ENCODE results near the gene PBLD. TPM values are rescaled to one million over a fixed set of nuclear protein-coding genes. Genes with fewer than 3 reads are reported as not detected.
"Not testable (repeated sequence)": the region's sequence is repeated elsewhere in the genome, so short reads cannot be mapped to it uniquely, and the experiment has no call there.

Gene PBLD
- total RNA-seq, 1 donor from 2014 or later: 6.9 TPM

DNA sequence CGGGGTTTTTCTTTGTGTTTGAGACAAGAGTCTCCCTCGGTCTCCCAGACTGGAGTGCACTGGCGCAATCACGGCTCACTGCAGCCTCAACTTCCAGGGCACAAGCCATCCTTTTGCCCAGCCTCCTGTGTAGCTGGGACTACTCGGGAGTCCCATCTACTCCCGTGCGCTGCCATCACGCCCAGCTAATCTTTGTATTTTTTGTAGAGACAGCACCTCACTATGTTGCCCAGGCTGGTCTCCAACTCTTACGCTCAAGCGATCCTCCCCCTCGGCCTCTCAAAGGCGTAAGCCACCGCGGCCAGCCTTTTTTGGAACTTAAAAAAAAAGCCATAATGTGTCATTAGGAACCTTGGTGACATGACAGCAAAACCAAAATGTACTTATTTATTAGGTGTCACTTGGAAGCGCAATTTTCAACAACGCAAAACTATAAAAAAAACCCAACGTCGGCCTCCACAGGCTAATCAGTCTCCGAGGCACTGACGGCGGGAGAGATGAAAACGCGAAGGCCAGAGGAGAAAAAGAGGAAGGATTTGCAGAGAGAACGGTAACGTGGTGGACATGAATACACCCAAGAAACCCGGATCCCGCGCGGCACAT, 1.8 kb downstream of the PBLD start:
- Mint-ChIP-seq H3K27me3 (peaks cover 4% of the 10 kb centered on the region), H3K36me3 (peaks cover 15% of the 10 kb centered on the region), H3K9me3 (no peaks in the 10 kb centered on the region), H3K27ac (peak overlapping the region; percentile 100), H3K4me1 (ENCODE audit: unreplicated experiment) (peaks cover 29% of the 10 kb centered on the region), H3K4me3 (peak overlapping the region; percentile 100)
- TF ChIP-seq, protein P1, sequence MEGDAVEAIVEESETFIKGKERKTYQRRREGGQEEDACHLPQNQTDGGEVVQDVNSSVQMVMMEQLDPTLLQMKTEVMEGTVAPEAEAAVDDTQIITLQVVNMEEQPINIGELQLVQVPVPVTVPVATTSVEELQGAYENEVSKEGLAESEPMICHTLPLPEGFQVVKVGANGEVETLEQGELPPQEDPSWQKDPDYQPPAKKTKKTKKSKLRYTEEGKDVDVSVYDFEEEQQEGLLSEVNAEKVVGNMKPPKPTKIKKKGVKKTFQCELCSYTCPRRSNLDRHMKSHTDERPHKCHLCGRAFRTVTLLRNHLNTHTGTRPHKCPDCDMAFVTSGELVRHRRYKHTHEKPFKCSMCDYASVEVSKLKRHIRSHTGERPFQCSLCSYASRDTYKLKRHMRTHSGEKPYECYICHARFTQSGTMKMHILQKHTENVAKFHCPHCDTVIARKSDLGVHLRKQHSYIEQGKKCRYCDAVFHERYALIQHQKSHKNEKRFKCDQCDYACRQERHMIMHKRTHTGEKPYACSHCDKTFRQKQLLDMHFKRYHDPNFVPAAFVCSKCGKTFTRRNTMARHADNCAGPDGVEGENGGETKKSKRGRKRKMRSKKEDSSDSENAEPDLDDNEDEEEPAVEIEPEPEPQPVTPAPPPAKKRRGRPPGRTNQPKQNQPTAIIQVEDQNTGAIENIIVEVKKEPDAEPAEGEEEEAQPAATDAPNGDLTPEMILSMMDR (conservative IDR thresholded peaks at IDR 0.05): no peak
- DNase-seq (ENCODE audit: extremely low spot score, unreplicated experiment): no peak

DNA sequence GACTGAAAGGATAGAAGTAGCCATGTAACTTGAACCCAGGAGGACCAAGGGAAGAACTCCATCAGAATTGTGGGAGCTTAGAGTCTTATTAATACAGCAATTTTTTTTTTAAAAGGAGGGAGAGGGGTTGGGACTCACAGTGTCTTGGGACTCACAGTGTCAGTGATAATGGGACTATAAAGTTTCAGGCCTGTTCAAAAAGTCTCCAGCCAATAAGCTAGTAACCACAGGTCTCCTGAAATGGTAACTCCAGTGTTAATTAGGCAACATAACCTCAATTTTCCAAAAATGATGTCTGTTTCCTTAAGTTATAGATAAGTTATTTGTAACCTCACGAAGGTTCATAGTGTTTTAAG, 3.2 kb downstream of the PBLD start:
- TF ChIP-seq, protein P1 (conservative IDR thresholded peaks at IDR 0.05): no peak
- Mint-ChIP-seq H3K27ac (peak overlapping the region; percentile 36), H3K4me1 (ENCODE audit: unreplicated experiment) (peaks cover 17% of the 10 kb centered on the region), H3K4me3 (peak overlapping the region; percentile 23), H3K36me3 (peaks cover 12% of the 10 kb centered on the region), H3K27me3 (peaks cover 4% of the 10 kb centered on the region), H3K9me3 (no peaks in the 10 kb centered on the region)
- no peak for DNase-seq (ENCODE audit: extremely low spot score, unreplicated experiment)

DNA sequence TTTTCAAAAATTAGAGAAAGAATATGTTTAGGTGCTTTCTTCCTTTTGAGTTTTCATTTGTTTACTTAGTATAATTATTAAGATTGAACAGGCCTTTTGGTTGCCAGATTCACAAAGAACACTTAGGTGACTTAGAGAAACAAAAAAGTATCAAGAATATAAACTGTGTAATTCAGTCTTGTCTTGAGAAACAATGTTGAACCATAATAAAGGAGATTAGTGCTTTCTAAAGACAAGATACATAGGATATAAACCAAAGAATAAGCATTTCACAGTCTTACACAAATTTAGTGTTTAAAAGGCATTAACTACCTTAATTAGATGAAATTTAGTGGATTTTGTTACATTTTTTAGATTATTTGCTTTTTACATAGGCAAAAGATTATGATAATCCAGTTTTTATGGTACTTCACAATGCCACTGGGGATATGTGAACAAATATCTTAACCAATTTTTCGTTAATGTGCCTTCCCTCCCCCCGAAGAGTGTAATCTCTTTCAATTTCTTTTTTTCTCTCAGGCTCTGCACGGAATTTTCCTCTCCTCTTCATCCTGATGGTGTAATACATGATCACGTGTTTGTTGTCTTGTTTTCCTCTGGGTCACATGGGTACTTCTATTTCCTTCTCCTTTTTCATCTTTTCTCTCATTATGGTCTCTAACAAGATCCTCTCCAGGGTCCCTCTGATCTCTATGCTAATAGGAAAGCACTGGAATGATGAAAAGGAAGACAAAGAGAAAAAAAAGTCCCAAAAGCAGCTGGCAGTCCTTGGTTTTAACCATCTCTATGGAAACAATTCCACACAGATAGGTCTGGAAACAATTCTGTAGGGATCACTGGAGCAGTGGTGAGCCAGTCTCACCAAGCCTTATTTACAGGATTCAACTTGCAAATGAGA, 4.6 kb downstream of the PBLD start:
- Mint-ChIP-seq H3K27ac (peak overlapping the region; percentile 27), H3K4me3 (peak overlapping the region; percentile 49), H3K9me3 (no peaks in the 10 kb centered on the region), H3K4me1 (ENCODE audit: unreplicated experiment) (peaks cover 16% of the 10 kb centered on the region), H3K27me3 (peaks cover 4% of the 10 kb centered on the region), H3K36me3 (peaks cover 4% of the 10 kb centered on the region)
- DNase-seq (ENCODE audit: extremely low spot score, unreplicated experiment): no peak
- TF ChIP-seq, protein P1 (conservative IDR thresholded peaks at IDR 0.05): no peak

DNA sequence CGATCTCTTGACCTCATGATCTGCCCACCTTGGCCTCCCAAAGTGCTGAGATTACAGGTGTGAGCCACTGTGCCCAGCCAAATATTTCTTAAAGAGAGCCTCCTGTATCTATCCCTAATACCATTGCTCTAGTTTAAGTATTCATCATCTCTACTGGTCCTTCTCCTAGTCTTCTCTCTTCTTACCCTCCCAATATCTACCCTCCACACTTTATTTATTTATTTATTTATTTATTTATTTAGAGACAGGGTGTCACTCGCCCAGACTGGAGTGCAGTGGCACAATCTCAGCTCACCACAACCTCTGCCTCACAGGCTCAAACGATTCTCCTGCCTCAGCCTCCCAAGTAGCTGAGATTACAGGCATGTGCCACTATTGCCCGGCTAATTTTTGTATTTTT, 8.3 kb downstream of the PBLD start:
- not testable (repeated sequence) for H3K4me3 Mint-ChIP-seq; H3K36me3 Mint-ChIP-seq; H3K27me3 Mint-ChIP-seq; H3K9me3 Mint-ChIP-seq; H3K27ac Mint-ChIP-seq; DNase-seq (ENCODE audit: extremely low spot score, unreplicated experiment)
- H3K4me1 Mint-ChIP-seq (ENCODE audit: unreplicated experiment): peaks cover 10% of the 10 kb centered on the region

DNA sequence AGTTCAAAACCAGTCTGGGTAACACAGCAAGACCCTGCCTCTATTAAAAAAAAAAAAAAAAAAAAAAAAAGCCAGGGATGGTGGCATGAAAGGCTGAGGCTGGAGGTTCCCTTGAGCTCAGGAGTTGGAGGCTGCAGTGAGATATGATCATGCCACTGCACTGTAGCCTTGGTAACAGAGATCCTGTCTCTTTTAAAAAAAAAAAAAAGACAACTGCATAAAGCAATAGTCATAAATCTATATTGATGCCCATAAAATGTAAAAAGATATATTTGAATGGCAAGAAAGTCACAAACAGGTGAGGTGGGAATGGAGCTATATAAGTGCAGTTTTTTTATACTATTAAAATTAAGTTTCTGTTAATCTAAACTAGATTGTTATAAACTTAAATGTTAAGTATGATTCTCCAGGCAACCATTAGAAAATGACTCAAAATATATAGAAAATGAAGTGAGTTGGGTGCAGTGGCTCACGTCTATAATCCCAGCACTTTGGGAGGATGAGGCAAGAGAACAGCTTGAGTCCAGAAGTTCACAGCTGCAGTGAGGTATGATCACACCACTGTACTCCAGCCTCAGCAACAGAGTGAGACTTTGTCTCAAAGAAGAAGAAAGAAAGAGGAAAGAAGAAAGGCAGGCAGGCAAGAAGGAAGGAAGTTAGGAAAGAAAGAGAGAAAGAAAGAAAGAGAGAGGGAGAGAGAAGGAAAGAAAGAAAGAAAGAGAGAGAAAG, 14.2 kb downstream of the PBLD start:
- no peak for DNase-seq (ENCODE audit: extremely low spot score, unreplicated experiment)
- no peak overlapping the region for H3K4me3 Mint-ChIP-seq
- no peak overlapping the region for H3K27ac Mint-ChIP-seq
- H3K4me1 Mint-ChIP-seq (ENCODE audit: unreplicated experiment): no peaks in the 10 kb centered on the region
- H3K36me3 Mint-ChIP-seq: peaks cover 4% of the 10 kb centered on the region
- no peaks in the 10 kb centered on the region for H3K9me3 Mint-ChIP-seq
- TF ChIP-seq, protein P1 (conservative IDR thresholded peaks at IDR 0.05): no peak
- no peaks in the 10 kb centered on the region for H3K27me3 Mint-ChIP-seq

Data from type B pancreatic cell (in vitro differentiated cells).